ENCODE data around the gene ADAMTS7.
"Not testable (repeated sequence)": the region's sequence is repeated elsewhere in the genome, so short reads cannot be mapped to it uniquely, and the experiment has no call there.

Gene ADAMTS7

GRCh38 chr15:78747877-78748276 is 63.4 kb downstream of the ADAMTS7 start:
- not testable (repeated sequence) for H3K36me3 ChIP-seq (ENCODE audit: control insufficient read depth, insufficient read depth, low read length); H3K9ac ChIP-seq (ENCODE audit: low read depth, low read length); H3K9me3 ChIP-seq (ENCODE audit: control insufficient read depth, insufficient read depth, low read length); H3K4me1 ChIP-seq (ENCODE audit: control insufficient read depth, insufficient read depth, low read length); H3K27ac ChIP-seq (ENCODE audit: low read depth, low read length); H3K4me3 ChIP-seq (ENCODE audit: low read depth, low read length); H3K27me3 ChIP-seq (ENCODE audit: control insufficient read depth, insufficient read depth, low read length)

GRCh38 chr15:78741674-78742073 is 69.6 kb downstream of the ADAMTS7 start:
- H3K27me3 ChIP-seq (ENCODE audit: control insufficient read depth, insufficient read depth, low read length); H3K36me3 ChIP-seq (ENCODE audit: control insufficient read depth, insufficient read depth, low read length); H3K27ac ChIP-seq (ENCODE audit: low read depth, low read length); H3K4me1 ChIP-seq (ENCODE audit: control insufficient read depth, insufficient read depth, low read length); H3K4me3 ChIP-seq (ENCODE audit: low read depth, low read length); H3K9ac ChIP-seq (ENCODE audit: low read depth, low read length); H3K9me3 ChIP-seq (ENCODE audit: control insufficient read depth, insufficient read depth, low read length): not testable (repeated sequence)

DNA sequence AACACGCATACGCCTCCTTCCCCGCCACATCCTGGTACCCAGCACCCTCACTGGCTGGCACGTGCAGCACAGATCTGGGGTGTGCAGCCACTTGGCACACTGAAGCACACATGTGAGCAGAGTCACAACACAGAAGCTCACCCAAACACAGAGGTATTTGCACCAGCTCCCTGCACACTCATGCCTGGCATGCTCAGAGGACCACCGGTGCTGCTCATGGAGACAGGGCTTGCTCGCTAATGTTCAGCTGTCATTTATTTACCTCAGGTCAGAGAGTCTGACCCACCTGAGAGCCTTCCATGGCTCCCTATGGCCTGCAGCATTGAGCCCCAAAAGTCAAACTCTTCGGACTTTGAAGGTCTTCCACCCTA is 70.4 kb downstream of the ADAMTS7 start:
- Histone ChIP-seq H3K4me1 (ENCODE audit: control insufficient read depth, insufficient read depth, low read length) (0 out of 2 replicates have a peak, but pooled peaks cover 3% of the 10 kb centered on the region), H3K9me3 (ENCODE audit: control insufficient read depth, insufficient read depth, low read length) (no peaks in the 10 kb centered on the region), H3K9ac (ENCODE audit: low read depth, low read length) (no peak overlapping the region), H3K27ac (ENCODE audit: low read depth, low read length) (no peak overlapping the region), H3K27me3 (ENCODE audit: control insufficient read depth, insufficient read depth, low read length) (peaks cover 4% of the 10 kb centered on the region; the same call in 1 of the 2 replicates), H3K4me3 (ENCODE audit: low read depth, low read length) (no peak overlapping the region), H3K36me3 (ENCODE audit: control insufficient read depth, insufficient read depth, low read length) (no peaks in the 10 kb centered on the region)

DNA sequence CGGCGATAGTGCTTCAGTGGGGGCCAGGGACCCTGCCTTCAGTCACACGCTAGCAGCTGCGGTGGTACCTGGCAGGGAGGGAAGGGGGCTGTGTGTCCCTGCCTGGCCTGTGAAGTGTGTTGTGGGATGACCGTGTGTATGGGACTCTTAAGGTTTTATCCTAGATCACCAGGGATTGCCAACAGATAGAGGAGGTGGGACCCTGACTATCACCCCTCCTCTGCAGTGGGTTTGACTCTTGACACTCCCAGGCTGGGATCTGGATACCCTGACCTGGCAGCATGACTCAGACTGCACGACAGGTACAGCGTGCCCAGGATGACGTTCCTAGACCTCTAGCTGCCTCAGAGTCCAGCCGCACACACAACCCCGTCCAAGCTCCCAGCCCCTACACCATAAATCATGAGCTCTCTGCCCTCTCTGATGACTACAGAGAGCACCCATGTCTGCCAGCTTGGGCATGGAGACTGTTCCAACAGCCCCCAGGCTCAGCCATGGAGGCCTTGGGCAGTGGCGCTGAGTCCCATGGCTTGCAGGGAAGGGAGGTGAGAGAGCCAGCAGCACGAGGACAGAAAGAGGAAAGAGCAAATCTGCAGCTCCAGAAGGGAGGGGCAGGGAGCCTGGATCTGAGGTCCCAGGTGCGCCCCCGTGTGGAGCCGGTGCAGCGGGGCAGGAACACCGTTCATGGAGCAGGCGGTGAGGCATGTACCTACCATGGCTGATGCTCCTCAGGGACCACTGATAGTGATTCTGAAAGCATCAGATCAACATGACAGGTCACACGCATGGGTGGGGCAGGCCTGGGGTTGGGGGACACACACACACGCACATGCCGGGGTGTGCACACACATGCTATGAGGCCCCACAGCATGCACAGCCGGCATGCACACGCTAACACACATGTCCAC is 71.0 kb downstream of the ADAMTS7 start:
- no peak overlapping the region for H3K4me3 ChIP-seq (ENCODE audit: low read depth, low read length)
- 0 out of 2 replicates have a peak, but pooled peaks cover 3% of the 10 kb centered on the region for H3K4me1 ChIP-seq (ENCODE audit: control insufficient read depth, insufficient read depth, low read length)
- H3K9me3 ChIP-seq (ENCODE audit: control insufficient read depth, insufficient read depth, low read length) = no peaks in the 10 kb centered on the region
- H3K9ac ChIP-seq (ENCODE audit: low read depth, low read length) = no peak overlapping the region
- H3K27ac ChIP-seq (ENCODE audit: low read depth, low read length) = no peak overlapping the region
- H3K27me3 ChIP-seq (ENCODE audit: control insufficient read depth, insufficient read depth, low read length) = peaks cover 4% of the 10 kb centered on the region; the same call in 1 of the 2 replicates
- H3K36me3 ChIP-seq (ENCODE audit: control insufficient read depth, insufficient read depth, low read length) = no peaks in the 10 kb centered on the region

DNA sequence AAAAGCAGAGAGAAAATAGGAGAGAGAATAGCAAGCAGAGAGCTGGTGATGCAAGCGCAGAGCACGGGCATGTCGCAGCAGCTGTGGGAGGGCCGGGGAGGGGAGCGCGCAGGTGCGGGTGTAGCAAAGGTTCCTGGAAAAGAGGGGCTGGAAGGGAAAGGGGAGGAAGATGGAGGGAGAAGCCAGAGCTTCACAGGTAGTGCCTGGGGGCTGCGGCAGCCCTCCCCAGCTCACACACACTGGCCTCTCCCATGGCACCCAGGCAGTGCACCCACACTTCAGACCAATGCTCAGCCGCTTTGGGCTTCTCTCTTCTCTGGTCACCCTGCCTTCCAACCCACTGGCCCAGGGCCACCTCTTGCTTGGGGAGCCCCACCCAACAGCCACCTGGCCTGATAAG is 72.1 kb downstream of the ADAMTS7 start:
- Histone ChIP-seq H3K27ac (ENCODE audit: low read depth, low read length) (no peak overlapping the region), H3K9me3 (ENCODE audit: control insufficient read depth, insufficient read depth, low read length) (no peaks in the 10 kb centered on the region), H3K4me1 (ENCODE audit: control insufficient read depth, insufficient read depth, low read length) (0 out of 2 replicates have a peak, but pooled peaks cover 3% of the 10 kb centered on the region), H3K27me3 (ENCODE audit: control insufficient read depth, insufficient read depth, low read length) (peaks cover 4% of the 10 kb centered on the region; the same call in 1 of the 2 replicates), H3K9ac (ENCODE audit: low read depth, low read length) (no peak overlapping the region), H3K36me3 (ENCODE audit: control insufficient read depth, insufficient read depth, low read length) (no peaks in the 10 kb centered on the region), H3K4me3 (ENCODE audit: low read depth, low read length) (no peak overlapping the region)

DNA sequence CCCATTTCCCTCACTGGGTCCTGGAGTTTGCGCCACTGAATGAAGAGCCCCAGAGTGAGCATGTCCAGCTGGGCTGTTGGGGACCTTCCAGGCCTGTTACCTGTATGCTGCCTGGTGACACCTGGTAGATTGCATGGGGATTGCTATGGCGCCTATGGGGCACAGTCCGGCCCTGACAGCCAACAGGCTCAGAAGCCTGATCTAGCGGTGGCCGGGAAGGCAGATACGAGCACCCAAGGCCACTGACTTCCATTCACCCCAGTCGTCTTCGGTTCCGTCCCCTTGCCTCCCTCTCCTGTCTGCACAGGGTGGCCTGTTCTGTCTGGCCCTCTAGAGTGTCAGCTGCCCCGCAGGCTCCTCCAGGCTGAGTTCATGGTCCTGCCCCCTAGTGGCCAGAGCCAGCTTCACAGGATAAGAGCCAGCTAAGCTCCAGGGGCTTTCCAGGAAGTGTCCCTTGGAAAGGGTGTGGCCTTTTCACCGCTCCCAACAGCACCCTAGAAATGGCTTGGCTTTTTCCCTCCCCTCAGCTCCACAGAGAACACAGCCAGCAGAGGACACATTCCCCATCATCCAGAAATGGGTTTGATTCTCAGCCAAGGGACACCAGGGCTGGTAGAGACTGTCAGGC is 73.2 kb downstream of the ADAMTS7 start:
- H3K36me3 ChIP-seq (ENCODE audit: control insufficient read depth, insufficient read depth, low read length); H3K27ac ChIP-seq (ENCODE audit: low read depth, low read length); H3K4me3 ChIP-seq (ENCODE audit: low read depth, low read length); H3K4me1 ChIP-seq (ENCODE audit: control insufficient read depth, insufficient read depth, low read length); H3K9me3 ChIP-seq (ENCODE audit: control insufficient read depth, insufficient read depth, low read length); H3K27me3 ChIP-seq (ENCODE audit: control insufficient read depth, insufficient read depth, low read length); H3K9ac ChIP-seq (ENCODE audit: low read depth, low read length): not testable (repeated sequence)

GRCh38 chr15:78737187-78737820 is 74.0 kb downstream of the ADAMTS7 start:
- H3K9me3 ChIP-seq (ENCODE audit: control insufficient read depth, insufficient read depth, low read length) = no peaks in the 10 kb centered on the region
- no peak overlapping the region for H3K9ac ChIP-seq (ENCODE audit: low read depth, low read length)
- 0 out of 2 replicates have a peak, but pooled peaks cover 3% of the 10 kb centered on the region for H3K4me1 ChIP-seq (ENCODE audit: control insufficient read depth, insufficient read depth, low read length)
- H3K36me3 ChIP-seq (ENCODE audit: control insufficient read depth, insufficient read depth, low read length) = no peaks in the 10 kb centered on the region
- H3K27ac ChIP-seq (ENCODE audit: low read depth, low read length) = no peak overlapping the region
- no peak overlapping the region for H3K4me3 ChIP-seq (ENCODE audit: low read depth, low read length)
- H3K27me3 ChIP-seq (ENCODE audit: control insufficient read depth, insufficient read depth, low read length) = peaks cover 4% of the 10 kb centered on the region; the same call in 1 of the 2 replicates

DNA sequence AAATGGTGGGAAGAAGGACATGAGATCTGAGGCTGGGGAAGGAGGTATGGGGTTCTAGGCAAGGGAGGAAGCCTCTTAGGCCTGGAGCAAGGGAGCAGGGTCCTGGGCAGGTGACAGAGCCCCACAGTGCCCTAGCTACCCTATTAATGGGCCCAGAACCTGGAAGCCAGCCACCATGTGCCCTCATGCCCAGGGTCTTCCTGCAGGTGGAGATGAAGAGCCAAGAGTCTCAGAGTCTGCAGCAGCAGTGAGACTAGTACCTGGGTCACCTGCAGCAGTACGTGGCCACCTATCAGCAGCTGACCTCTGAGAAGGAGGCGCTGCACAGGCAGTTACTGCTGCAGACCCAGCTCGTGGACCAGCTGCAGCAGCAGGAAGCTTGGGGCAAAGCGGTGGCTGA is 75.0 kb downstream of the ADAMTS7 start:
- H3K36me3 ChIP-seq (ENCODE audit: control insufficient read depth, insufficient read depth, low read length); H3K9me3 ChIP-seq (ENCODE audit: control insufficient read depth, insufficient read depth, low read length); H3K9ac ChIP-seq (ENCODE audit: low read depth, low read length); H3K4me3 ChIP-seq (ENCODE audit: low read depth, low read length); H3K27ac ChIP-seq (ENCODE audit: low read depth, low read length); H3K4me1 ChIP-seq (ENCODE audit: control insufficient read depth, insufficient read depth, low read length); H3K27me3 ChIP-seq (ENCODE audit: control insufficient read depth, insufficient read depth, low read length): not testable (repeated sequence)

GRCh38 chr15:78734451-78735064 is 76.7 kb downstream of the ADAMTS7 start:
- no peaks in the 10 kb centered on the region for H3K36me3 ChIP-seq (ENCODE audit: control insufficient read depth, insufficient read depth, low read length)
- no peak overlapping the region for H3K4me3 ChIP-seq (ENCODE audit: low read depth, low read length)
- no peak overlapping the region for H3K27ac ChIP-seq (ENCODE audit: low read depth, low read length)
- no peaks in the 10 kb centered on the region for H3K9me3 ChIP-seq (ENCODE audit: control insufficient read depth, insufficient read depth, low read length)
- H3K4me1 ChIP-seq (ENCODE audit: control insufficient read depth, insufficient read depth, low read length) = no peaks in the 10 kb centered on the region
- no peak overlapping the region for H3K9ac ChIP-seq (ENCODE audit: low read depth, low read length)
- H3K27me3 ChIP-seq (ENCODE audit: control insufficient read depth, insufficient read depth, low read length) = no peaks in the 10 kb centered on the region

DNA sequence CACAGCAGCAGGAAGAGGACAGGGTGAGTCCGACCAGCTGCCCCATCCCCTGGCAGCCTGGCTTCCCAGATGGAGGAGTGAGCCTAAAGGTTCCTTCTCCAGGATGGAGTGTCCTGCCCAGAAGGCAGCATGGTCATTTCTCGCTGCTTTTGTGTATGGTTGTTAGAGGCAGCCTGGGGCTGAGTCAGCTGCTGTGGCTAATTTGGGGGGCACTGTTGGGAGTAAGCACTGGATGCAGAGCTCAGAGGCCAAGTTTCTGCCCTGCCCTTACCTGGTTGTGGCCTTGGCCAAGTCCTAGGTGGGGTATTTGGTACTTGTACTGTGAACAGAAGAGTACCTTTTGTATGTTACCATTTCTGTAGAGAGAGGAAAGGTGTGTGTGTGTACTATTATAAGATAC is 78.6 kb downstream of the ADAMTS7 start:
- Histone ChIP-seq H3K4me1 (ENCODE audit: control insufficient read depth, insufficient read depth, low read length) (no peaks in the 10 kb centered on the region), H3K27ac (ENCODE audit: low read depth, low read length) (no peak overlapping the region), H3K27me3 (ENCODE audit: control insufficient read depth, insufficient read depth, low read length) (no peaks in the 10 kb centered on the region), H3K36me3 (ENCODE audit: control insufficient read depth, insufficient read depth, low read length) (no peaks in the 10 kb centered on the region), H3K9ac (ENCODE audit: low read depth, low read length) (no peak overlapping the region), H3K4me3 (ENCODE audit: low read depth, low read length) (no peak overlapping the region), H3K9me3 (ENCODE audit: control insufficient read depth, insufficient read depth, low read length) (no peaks in the 10 kb centered on the region)
